Gastroesophageal sphincter (tissue), 4 donors: Measurements from ENCODE around the gene CLDN4. TPM values are rescaled to one million over a fixed set of nuclear protein-coding genes. Genes with fewer than 3 reads are reported as not detected.
A peak's percentile ranks its signal among the peaks of the same experiment; 100 is the strongest.

Source experiments
- ATAC-seq: fragments of 150-250 bp; one replicate; pipeline ENCODE4 v1.9.1; 2016; ENCODE audit warnings: mild to moderate bottlenecking, moderate library complexity
- H3K27ac ChIP-seq, 4 donors: fragments of 200-600 bp; sonication (generic) in 3 of 4; 1 replicate in 3 of 4; 2 replicates in 1 of 4; pipeline ENCODE4 v1.5.1; 2016 to 2019
- H3K27me3 ChIP-seq: fragments of 200-600 bp; sonication (generic); one replicate; pipeline ENCODE4 v1.5.1; 2019
- H3K36me3 ChIP-seq, 2 donors: fragments of 200-600 bp; sonication (generic); one replicate each; pipeline ENCODE4 v1.5.1; 2019; ENCODE audit warnings: control low read depth in 1 of 2
- H3K4me1 ChIP-seq, 3 donors: fragments of 200-600 bp; sonication (generic); 1 replicate in 2 of 3; 2 replicates in 1 of 3; pipeline ENCODE4 v1.5.1; 2016 to 2019; ENCODE audit warnings: control low read depth in 2 of 3
- H3K4me3 ChIP-seq, 2 donors: fragments of 200-600 bp; sonication (generic); one replicate each; pipeline ENCODE4 v1.5.1; 2019; ENCODE audit warnings: mild to moderate bottlenecking in 1 of 2, moderate library complexity in 1 of 2
- H3K9me3 ChIP-seq, 3 donors: fragments of 200-600 bp; sonication (generic); one replicate each; pipeline ENCODE4 v1.5.1; 2017 to 2019; ENCODE audit warnings: control low read depth in 2 of 3
- EP300 ChIP-seq: sonication (generic); formaldehyde crosslinking; IDR thresholded peaks from one replicate; pipeline ENCODE4 v1.6.1; 2017; ENCODE audit warnings: antibody characterized with exemption, mild to moderate bottlenecking
- POLR2A ChIP-seq, 2 donors: fragments of 450-650 bp; IDR thresholded peaks; one replicate each; pipeline ENCODE4 v1.6.1; 2017; ENCODE audit warnings: antibody characterized with exemption in 2 of 2, mild to moderate bottlenecking in 2 of 2, moderate library complexity in 1 of 2
- POLR2AphosphoS5 ChIP-seq: sonication (generic); formaldehyde crosslinking; IDR thresholded peaks from one replicate; pipeline ENCODE4 v1.6.1; 2017; ENCODE audit warnings: antibody characterized with exemption
- WGBS, 2 donors: methylation state at CpG; one replicate each; pipeline ENCODE4 v1.1.5; 2018; ENCODE audit warnings: low coverage in 1 of 2; 5-methylcytosine and 5-hydroxymethylcytosine counted together
- total RNA-seq, 4 donors: library from RNA; depleted of rRNA; stranded (reverse); fragments of >200 nt; gene quantifications; one replicate each; pipeline ENCODE4 v1.1.0, GENCODE V29; 2016
- TF ChIP-seq, protein P1 (sequence below), 4 experiments: fragments of 200-600 bp in 2 of 4; fragments of 450-650 bp in 2 of 4; sonication (generic) in 1 of 4; IDR thresholded peaks; one replicate each; pipeline ENCODE4 v1.5.1; 2017 to 2019; ENCODE audit warnings: antibody characterized with exemption in 4 of 4, mild to moderate bottlenecking in 2 of 4, moderate library complexity in 2 of 4

CLDN4 gene
- total RNA-seq, 4 donors from 2014 or later: 0.54 to 16.8 (median 0.79) TPM

DNA sequence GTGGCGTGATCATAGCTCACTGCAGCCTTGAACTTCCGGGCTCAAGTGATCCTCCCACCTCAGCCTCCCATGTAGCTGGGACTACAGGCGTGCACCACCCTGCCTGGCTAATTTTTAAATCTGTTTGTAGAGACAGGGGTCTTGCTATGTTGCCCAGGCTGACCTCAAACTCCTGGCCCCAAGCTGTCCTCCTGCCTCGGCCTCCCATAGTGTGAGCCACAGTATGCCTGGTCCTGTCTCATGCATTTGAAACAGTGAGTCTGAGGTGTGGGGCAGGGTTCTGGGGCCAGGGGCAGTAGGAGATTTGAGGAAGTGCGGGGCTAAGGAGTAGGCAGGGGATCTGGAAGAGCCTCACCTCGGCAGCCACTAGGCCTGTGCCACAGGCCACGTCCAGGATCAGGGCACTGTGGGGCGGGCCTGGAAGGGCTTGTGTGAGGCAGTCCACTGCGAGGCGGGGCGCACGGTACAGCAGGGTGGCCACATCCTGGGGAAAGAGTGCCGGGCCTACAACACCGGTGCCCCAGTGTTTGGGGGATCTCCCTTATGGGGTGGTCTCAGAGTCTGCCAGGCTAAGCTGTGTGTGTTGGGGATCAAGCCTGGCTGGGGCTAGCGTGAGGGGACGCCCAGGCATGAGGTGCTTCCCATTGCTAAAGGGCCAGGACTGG, 10.1 kb downstream of the CLDN4 start:
- no peaks in the 10 kb centered on the region for H3K9me3 ChIP-seq
- H3K4me1 ChIP-seq: peaks cover 0 to 28% (median 6%) of the 10 kb centered on the region in 3 donors
- no peak overlapping the region for H3K4me3 ChIP-seq
- no peak for ATAC-seq
- H3K27ac ChIP-seq: no peak overlapping the region
- TF ChIP-seq EP300: no peak
- TF ChIP-seq POLR2A (IDR thresholded peaks at IDR 0.05): no peak
- TF ChIP-seq, protein P1, sequence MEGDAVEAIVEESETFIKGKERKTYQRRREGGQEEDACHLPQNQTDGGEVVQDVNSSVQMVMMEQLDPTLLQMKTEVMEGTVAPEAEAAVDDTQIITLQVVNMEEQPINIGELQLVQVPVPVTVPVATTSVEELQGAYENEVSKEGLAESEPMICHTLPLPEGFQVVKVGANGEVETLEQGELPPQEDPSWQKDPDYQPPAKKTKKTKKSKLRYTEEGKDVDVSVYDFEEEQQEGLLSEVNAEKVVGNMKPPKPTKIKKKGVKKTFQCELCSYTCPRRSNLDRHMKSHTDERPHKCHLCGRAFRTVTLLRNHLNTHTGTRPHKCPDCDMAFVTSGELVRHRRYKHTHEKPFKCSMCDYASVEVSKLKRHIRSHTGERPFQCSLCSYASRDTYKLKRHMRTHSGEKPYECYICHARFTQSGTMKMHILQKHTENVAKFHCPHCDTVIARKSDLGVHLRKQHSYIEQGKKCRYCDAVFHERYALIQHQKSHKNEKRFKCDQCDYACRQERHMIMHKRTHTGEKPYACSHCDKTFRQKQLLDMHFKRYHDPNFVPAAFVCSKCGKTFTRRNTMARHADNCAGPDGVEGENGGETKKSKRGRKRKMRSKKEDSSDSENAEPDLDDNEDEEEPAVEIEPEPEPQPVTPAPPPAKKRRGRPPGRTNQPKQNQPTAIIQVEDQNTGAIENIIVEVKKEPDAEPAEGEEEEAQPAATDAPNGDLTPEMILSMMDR (IDR thresholded peaks at IDR 0.05): no peak
- TF ChIP-seq POLR2AphosphoS5: no peak
- WGBS, 2 donors: 97% methylated on average over 9 of the region's 16 CpGs; no CpG with 5 or more reads in 1 of the 2 donors
- no peaks in the 10 kb centered on the region for H3K36me3 ChIP-seq
- no peaks in the 10 kb centered on the region for H3K27me3 ChIP-seq

DNA sequence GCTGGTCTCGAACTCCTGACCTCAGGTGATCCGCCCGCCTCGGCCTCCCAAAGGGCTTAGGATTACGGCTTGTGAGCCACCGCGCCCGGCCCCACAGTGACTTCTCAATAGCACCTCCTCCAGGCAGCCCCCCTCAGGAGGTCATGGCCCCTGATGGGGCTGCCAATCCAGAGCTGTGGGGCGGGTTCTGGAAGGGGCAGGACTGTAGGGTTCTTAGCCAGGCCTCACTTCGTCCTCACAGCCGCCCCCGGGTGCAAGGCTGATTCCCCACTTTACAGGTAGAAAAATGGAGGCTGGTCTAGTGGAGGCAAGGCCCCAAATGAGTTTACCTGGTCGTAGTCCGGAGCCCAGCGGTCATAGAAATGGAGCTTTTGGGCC, 10.9 kb downstream of the CLDN4 start:
- no peaks in the 10 kb centered on the region for H3K9me3 ChIP-seq
- H3K36me3 ChIP-seq: no peaks in the 10 kb centered on the region
- H3K4me1 ChIP-seq: peaks cover 0 to 28% (median 6%) of the 10 kb centered on the region in 3 donors
- TF ChIP-seq POLR2A (IDR thresholded peaks at IDR 0.05): no peak
- TF ChIP-seq EP300: no peak
- TF ChIP-seq POLR2AphosphoS5: no peak
- TF ChIP-seq, protein P1 (IDR thresholded peaks at IDR 0.05): no peak
- H3K27ac ChIP-seq: peak overlapping the region in 3 of 4 donors; percentile 78
- ATAC-seq: peak; percentile 5
- WGBS, 2 donors: 20% methylated on average over 1 of the region's 15 CpGs; no CpG with 5 or more reads in 1 of the 2 donors
- H3K4me3 ChIP-seq: peak overlapping the region; percentile 21 to 70
- no peaks in the 10 kb centered on the region for H3K27me3 ChIP-seq

DNA sequence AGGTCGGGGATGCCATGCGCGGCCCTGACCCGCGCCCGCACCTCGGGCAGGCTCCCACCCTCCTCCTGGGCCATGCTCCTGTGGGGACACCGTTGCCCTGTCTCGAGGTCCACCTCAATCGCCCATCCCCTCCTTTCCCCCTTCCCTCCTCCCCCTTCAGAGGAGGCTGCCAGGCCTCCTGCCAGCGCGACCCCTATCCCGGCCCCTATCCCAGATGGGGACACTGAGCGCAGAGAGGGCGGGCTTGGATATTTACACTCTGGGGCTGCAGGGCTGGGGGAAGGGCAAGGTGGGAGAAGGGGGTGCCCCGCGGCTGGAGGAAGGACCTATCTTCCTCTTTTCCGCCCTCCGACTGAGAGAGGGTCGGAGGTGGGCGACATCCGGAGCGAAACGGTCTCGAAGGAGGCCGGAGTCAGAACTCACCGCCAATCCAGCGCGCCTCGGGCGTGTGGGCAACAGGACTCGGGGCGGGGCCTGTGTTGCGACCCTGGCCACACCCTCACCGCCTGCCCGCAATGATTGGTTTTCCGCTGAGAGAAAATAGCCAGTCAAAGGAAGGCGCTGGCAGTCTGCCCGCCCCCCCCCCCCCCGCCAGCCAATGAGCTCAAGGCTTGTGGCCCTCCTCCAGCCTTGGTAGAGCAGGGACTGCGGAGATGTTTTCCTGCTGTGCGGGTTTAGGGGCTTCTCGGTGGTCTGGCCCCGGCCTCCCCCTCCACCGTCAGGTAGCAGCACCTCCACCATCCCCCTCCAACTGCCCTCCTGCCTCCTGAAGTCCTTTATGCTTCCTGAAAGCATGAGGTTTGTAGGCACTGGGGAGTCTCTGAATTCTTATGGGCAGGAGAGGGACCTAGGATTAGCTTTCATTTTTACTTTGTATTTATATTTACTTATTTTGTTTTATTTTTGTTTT, 11.5 kb downstream of the CLDN4 start, which contains the start of gene METTL27:
Gene METTL27 (minus strand): TSS at position 450 of the 910 bp plus-strand sequence. CDS start 376 bp downstream, at position 74.
- Histone ChIP-seq H3K27me3 (no peaks in the 10 kb centered on the region), H3K9me3 (no peaks in the 10 kb centered on the region), H3K36me3 (no peaks in the 10 kb centered on the region), H3K4me3 (peak within 1 kb of the TSS; percentile 21 to 70), H3K4me1 (peaks cover 0 to 28% (median 6%) of the 10 kb centered on the region in 3 donors), H3K27ac (peak within 1 kb of the TSS in 3 of 4 donors; percentile 78)
- peak; percentile 98 for ATAC-seq
- 0% methylated on average over 1 of the region's 45 CpGs; no CpG with 5 or more reads in 1 of the 2 donors for WGBS, 2 donors
- TF ChIP-seq EP300: no peak
- TF ChIP-seq POLR2AphosphoS5: peak; percentile 53
- peak; percentile 49 to 53 for TF ChIP-seq POLR2A (IDR thresholded peaks at IDR 0.05)
- TF ChIP-seq, protein P1 (IDR thresholded peaks at IDR 0.05): no peak

DNA sequence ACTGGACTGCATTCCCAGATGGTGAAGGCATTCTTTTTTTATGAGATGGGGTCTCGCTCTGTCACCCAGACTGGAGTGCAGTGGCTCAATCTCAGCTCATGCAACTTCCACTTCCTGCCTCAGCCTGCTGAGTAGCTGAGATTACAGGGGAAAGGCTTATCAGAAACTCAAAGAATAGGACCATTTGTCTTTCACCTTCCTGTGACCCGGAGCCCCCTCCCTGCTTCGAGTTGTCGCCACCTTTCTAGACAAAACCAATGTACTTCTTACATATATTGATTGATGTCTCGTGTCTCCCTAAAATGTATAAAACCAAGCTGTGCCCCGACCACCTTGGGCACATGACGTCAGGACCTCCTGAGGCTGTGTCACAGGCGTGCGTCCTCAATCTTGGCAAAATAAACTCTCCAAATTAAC, 13.3 kb downstream of the CLDN4 start:
- no peak overlapping the region for H3K27ac ChIP-seq
- H3K4me1 ChIP-seq: peaks cover 0 to 28% (median 6%) of the 10 kb centered on the region in 3 donors
- H3K27me3 ChIP-seq: no peaks in the 10 kb centered on the region
- no peaks in the 10 kb centered on the region for H3K36me3 ChIP-seq
- no peak for ATAC-seq
- no peak for TF ChIP-seq EP300
- no peak for TF ChIP-seq POLR2A (IDR thresholded peaks at IDR 0.05)
- TF ChIP-seq, protein P1 (IDR thresholded peaks at IDR 0.05): no peak
- no peak for TF ChIP-seq POLR2AphosphoS5
- WGBS, 2 donors: 35 to 40% methylated on average over 4 to 9 of the region's 9 CpGs
- H3K9me3 ChIP-seq: no peaks in the 10 kb centered on the region
- H3K4me3 ChIP-seq: no peak overlapping the region
